Neural progenitor cell (in vitro differentiated cells): Measurements from ENCODE around the gene CD8B. TPM values are rescaled to one million over a fixed set of nuclear protein-coding genes. Genes with fewer than 3 reads are reported as not detected.
"Not testable (repeated sequence)": the region's sequence is repeated elsewhere in the genome, so short reads cannot be mapped to it uniquely, and the experiment has no call there.

Source experiments
- DNase-seq: peaks from one replicate; pipeline ENCODE4 v3.0.0-alpha.2; 2016; ENCODE audit warnings: low spot score
- H2AFZ ChIP-seq: fragments of 200-600 bp; sonication (generic); replicated peaks from 2 replicates; pipeline ENCODE4 v1.6.1; 2016; ENCODE audit warnings: antibody characterized with exemption
- H3F3A ChIP-seq: fragments of 200-600 bp; sonication (generic); 2 replicates; pipeline ENCODE4 v1.6.1; 2016; ENCODE audit warnings: antibody characterized with exemption, low read depth
- H3K27ac ChIP-seq: fragments of 200-600 bp; sonication (generic); 2 replicates; pipeline ENCODE4 v1.5.1; 2016; ENCODE audit warnings: mild to moderate bottlenecking
- H3K27me3 ChIP-seq: fragments of 200-600 bp; sonication (generic); 2 replicates; pipeline ENCODE4 v1.6.1; 2016; ENCODE audit warnings: mild to moderate bottlenecking, moderate library complexity
- H3K36me3 ChIP-seq: fragments of 200-600 bp; sonication (generic); 2 replicates; pipeline ENCODE4 v1.5.1; 2016
- H3K4me1 ChIP-seq: fragments of 200-600 bp; sonication (generic); 2 replicates; pipeline ENCODE4 v1.6.1; 2016; ENCODE audit warnings: mixed run types
- H3K4me2 ChIP-seq: fragments of 200-600 bp; sonication (generic); 2 replicates; pipeline ENCODE4 v1.6.1; 2016
- H3K4me3 ChIP-seq: fragments of 200-600 bp; sonication (generic); 2 replicates; pipeline ENCODE4 v1.5.1; 2016
- H3K79me2 ChIP-seq: fragments of 200-600 bp; sonication (generic); 2 replicates; pipeline ENCODE4 v1.6.1; 2016; ENCODE audit warnings: low read depth
- H3K9ac ChIP-seq: fragments of 200-600 bp; sonication (generic); 2 replicates; pipeline ENCODE4 v1.6.1; 2016
- H3K9me3 ChIP-seq: fragments of 200-600 bp; sonication (generic); 2 replicates; pipeline ENCODE4 v1.5.1; 2016; ENCODE audit warnings: low read depth
- H4K20me1 ChIP-seq: fragments of 200-600 bp; sonication (generic); 2 replicates; pipeline ENCODE4 v1.6.1; 2016; ENCODE audit warnings: low read depth
- H3K27ac Mint-ChIP-seq: 3 replicates; pipeline ENCODE4 v1.8.0; 2021; ENCODE audit warnings: mixed read lengths
- H3K27me3 Mint-ChIP-seq: 2 replicates; pipeline ENCODE4 v1.8.0; 2022; ENCODE audit warnings: low read depth, mild to moderate bottlenecking, inconsistent platforms, moderate library complexity, mixed read lengths; ENCODE audit not compliant: insufficient read depth
- H3K36me3 Mint-ChIP-seq: 3 replicates; pipeline ENCODE4 v1.8.0; 2021; ENCODE audit warnings: mixed read lengths
- H3K4me1 Mint-ChIP-seq: 3 replicates; pipeline ENCODE4 v1.8.0; 2021; ENCODE audit warnings: mixed read lengths
- H3K4me3 Mint-ChIP-seq: 3 replicates; pipeline ENCODE4 v1.8.0; 2021; ENCODE audit warnings: mild to moderate bottlenecking, moderate library complexity, mixed read lengths
- H3K9me3 Mint-ChIP-seq: 3 replicates; pipeline ENCODE4 v1.8.0; 2020; ENCODE audit warnings: mixed read lengths
- EZH2 ChIP-seq: fragments of 200-600 bp; sonication (generic); IDR thresholded peaks from 2 replicates; pipeline ENCODE4 v1.6.1; 2017; ENCODE audit warnings: antibody characterized with exemption, mild to moderate bottlenecking, moderate library complexity
- total RNA-seq: library from RNA; depleted of rRNA; stranded (reverse); fragments of >200 nt; gene quantifications from 2 replicates; pipeline ENCODE4 v1.2.3, GENCODE V29; 2015; ENCODE audit warnings: low replicate concordance
- TF ChIP-seq, protein P1 (sequence below): fragments of 200-600 bp; sonication (generic); IDR thresholded peaks from 2 replicates; pipeline ENCODE4 v1.5.1; 2017; ENCODE audit warnings: antibody characterized with exemption, mild to moderate bottlenecking

The CD8B gene
- not detected in 2 replicates for total RNA-seq

GRCh38 chr2:86861628-86862379 is at the start of gene CD8B:
Gene CD8B (minus strand): TSS chr2:86861886. CDS start chr2:86861865, 21 bp downstream.
- H3K27me3 Mint-ChIP-seq, H3K9me3 Mint-ChIP-seq, H4K20me1 ChIP-seq, H3F3A ChIP-seq, H3K36me3 ChIP-seq, H3K79me2 ChIP-seq, H3K36me3 Mint-ChIP-seq, H3K27ac ChIP-seq, H3K27ac Mint-ChIP-seq, H3K9me3 ChIP-seq, H3K4me1 Mint-ChIP-seq, H3K4me1 ChIP-seq, H3K9ac ChIP-seq: not testable (repeated sequence)
- peak within 1 kb of the TSS; percentile 62 for H3K4me3 Mint-ChIP-seq
- peak; percentile 28 for TF ChIP-seq EZH2
- H2AFZ ChIP-seq = peak within 1 kb of the TSS; percentile 82
- H3K4me3 ChIP-seq = peak within 1 kb of the TSS; percentile 34
- H3K4me2 ChIP-seq = peak within 1 kb of the TSS; percentile 73
- DNase-seq = peak; percentile 40
- H3K27me3 ChIP-seq = peaks cover 36% of the 10 kb centered on the region

GRCh38 chr2:86905868-86906267 is 44.2 kb upstream of the CD8B start:
- not testable (repeated sequence) for H3K9me3 Mint-ChIP-seq, H3K27me3 ChIP-seq, H3K4me1 Mint-ChIP-seq, H3K27me3 Mint-ChIP-seq, H4K20me1 ChIP-seq, H3K9ac ChIP-seq, H3K4me3 ChIP-seq, H3K79me2 ChIP-seq, H3F3A ChIP-seq, H3K36me3 Mint-ChIP-seq, H3K27ac ChIP-seq, H3K27ac Mint-ChIP-seq, H2AFZ ChIP-seq, H3K4me3 Mint-ChIP-seq, H3K4me1 ChIP-seq, H3K4me2 ChIP-seq, H3K36me3 ChIP-seq, DNase-seq, H3K9me3 ChIP-seq

DNA sequence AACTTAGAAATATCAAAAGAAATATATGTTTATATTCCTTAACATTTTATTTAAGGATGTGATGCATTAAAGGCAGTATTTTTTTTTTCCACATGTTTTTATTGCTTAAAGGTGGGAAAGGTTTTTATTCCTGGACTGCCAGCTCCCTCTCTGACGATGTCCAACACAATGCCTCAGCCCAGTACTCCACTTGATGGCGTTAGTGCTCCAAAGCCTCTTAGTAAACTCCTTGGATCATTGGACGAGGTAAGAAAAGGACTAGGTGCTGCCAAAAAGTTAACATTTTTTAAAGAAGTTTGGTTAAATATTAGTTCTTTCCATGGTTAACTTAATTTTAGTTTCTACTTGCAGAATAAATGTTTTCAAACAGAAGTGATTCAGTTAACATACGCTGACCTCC is 39.0 kb upstream of the CD8B start:
- not testable (repeated sequence) for H3K36me3 ChIP-seq, H3K36me3 Mint-ChIP-seq, H3K9me3 Mint-ChIP-seq, H3K4me1 ChIP-seq, H3K27me3 ChIP-seq, H4K20me1 ChIP-seq, H3K27ac Mint-ChIP-seq, H3K27me3 Mint-ChIP-seq, H3K4me3 Mint-ChIP-seq, H2AFZ ChIP-seq, H3K9me3 ChIP-seq, H3K27ac ChIP-seq, H3F3A ChIP-seq, H3K4me3 ChIP-seq, H3K9ac ChIP-seq, H3K79me2 ChIP-seq, H3K4me2 ChIP-seq, H3K4me1 Mint-ChIP-seq
- TF ChIP-seq, protein P1, sequence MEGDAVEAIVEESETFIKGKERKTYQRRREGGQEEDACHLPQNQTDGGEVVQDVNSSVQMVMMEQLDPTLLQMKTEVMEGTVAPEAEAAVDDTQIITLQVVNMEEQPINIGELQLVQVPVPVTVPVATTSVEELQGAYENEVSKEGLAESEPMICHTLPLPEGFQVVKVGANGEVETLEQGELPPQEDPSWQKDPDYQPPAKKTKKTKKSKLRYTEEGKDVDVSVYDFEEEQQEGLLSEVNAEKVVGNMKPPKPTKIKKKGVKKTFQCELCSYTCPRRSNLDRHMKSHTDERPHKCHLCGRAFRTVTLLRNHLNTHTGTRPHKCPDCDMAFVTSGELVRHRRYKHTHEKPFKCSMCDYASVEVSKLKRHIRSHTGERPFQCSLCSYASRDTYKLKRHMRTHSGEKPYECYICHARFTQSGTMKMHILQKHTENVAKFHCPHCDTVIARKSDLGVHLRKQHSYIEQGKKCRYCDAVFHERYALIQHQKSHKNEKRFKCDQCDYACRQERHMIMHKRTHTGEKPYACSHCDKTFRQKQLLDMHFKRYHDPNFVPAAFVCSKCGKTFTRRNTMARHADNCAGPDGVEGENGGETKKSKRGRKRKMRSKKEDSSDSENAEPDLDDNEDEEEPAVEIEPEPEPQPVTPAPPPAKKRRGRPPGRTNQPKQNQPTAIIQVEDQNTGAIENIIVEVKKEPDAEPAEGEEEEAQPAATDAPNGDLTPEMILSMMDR = peak; percentile 41
- DNase-seq = peak; percentile 44

- not testable (repeated sequence) for H3F3A ChIP-seq, H3K4me3 Mint-ChIP-seq, H3K36me3 Mint-ChIP-seq, H3K79me2 ChIP-seq, H2AFZ ChIP-seq, H3K9me3 Mint-ChIP-seq, H3K27me3 ChIP-seq, DNase-seq, H3K4me2 ChIP-seq, H3K4me1 Mint-ChIP-seq, H3K36me3 ChIP-seq, H3K9me3 ChIP-seq, H4K20me1 ChIP-seq, H3K27ac ChIP-seq, H3K4me1 ChIP-seq, H3K4me3 ChIP-seq, H3K9ac ChIP-seq, H3K27me3 Mint-ChIP-seq, H3K27ac Mint-ChIP-seq
These were observed 24.3 kb upstream of the CD8B start for GRCh38 chr2:86886026-86886425.

DNA sequence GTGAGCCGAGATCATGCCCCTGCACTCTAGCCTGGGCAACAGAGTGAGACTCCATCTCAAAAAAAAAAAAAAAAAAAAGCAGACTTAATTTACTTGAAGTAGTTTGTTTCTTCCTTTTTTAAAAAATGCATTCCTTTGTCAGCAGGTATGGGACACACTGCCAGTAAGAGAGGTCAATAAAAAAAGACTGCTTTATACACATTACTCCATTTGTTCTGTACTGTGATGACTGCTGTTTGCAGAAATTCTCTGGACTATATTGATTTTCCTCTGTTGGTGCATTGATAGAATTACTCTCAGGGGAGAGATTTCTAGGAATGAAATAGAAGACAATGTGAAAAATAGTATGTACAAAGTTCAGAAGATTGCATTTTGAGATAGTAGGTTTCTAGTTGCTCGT is 21.2 kb upstream of the CD8B start:
- not testable (repeated sequence) for H3K4me2 ChIP-seq, H3K9ac ChIP-seq, H3K79me2 ChIP-seq, H3K4me1 Mint-ChIP-seq, H3K27ac Mint-ChIP-seq, H3K9me3 ChIP-seq, H3K4me3 Mint-ChIP-seq, DNase-seq, H3K4me1 ChIP-seq, H3K27me3 Mint-ChIP-seq, H4K20me1 ChIP-seq, H3K27ac ChIP-seq, H3K27me3 ChIP-seq, H2AFZ ChIP-seq, H3K9me3 Mint-ChIP-seq, H3K36me3 ChIP-seq, H3K36me3 Mint-ChIP-seq, H3K4me3 ChIP-seq, H3F3A ChIP-seq

- not testable (repeated sequence) for H3K79me2 ChIP-seq, H3K4me3 ChIP-seq, H3K36me3 Mint-ChIP-seq, H3K27me3 Mint-ChIP-seq, DNase-seq, H3F3A ChIP-seq, H3K4me1 ChIP-seq, H3K9me3 Mint-ChIP-seq, H3K4me3 Mint-ChIP-seq, H4K20me1 ChIP-seq, H3K36me3 ChIP-seq, H3K4me1 Mint-ChIP-seq, H3K9ac ChIP-seq, H3K27ac Mint-ChIP-seq, H3K27ac ChIP-seq, H2AFZ ChIP-seq, H3K4me2 ChIP-seq, H3K9me3 ChIP-seq, H3K27me3 ChIP-seq
These were observed 20.5 kb upstream of the CD8B start for GRCh38 chr2:86882118-86882665.

DNA sequence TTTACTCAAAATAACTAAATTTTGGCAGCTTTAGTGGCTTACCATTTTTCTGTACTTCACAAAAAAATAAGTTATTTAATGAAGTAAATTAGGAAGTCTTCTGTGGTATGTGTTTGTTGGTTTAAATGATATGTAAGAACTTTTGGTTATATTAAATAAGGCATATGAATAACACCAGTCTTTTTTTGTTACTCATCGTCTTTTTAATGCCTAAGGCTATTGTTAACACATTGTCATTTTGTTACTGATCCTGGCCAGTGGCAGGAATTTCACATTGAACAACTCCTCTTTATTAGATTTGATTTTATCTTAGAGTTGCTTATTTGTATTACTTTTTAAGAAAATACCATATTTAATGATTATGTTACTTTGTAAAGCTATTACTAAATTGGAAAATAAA is 17.3 kb upstream of the CD8B start:
- DNase-seq, H3K9ac ChIP-seq, H4K20me1 ChIP-seq, H3K4me1 ChIP-seq, H3K4me1 Mint-ChIP-seq, H3K27me3 Mint-ChIP-seq, H3K4me2 ChIP-seq, H3K36me3 Mint-ChIP-seq, H3F3A ChIP-seq, H2AFZ ChIP-seq, H3K4me3 Mint-ChIP-seq, H3K27me3 ChIP-seq, H3K27ac ChIP-seq, H3K4me3 ChIP-seq, H3K79me2 ChIP-seq, H3K27ac Mint-ChIP-seq, H3K9me3 ChIP-seq, H3K36me3 ChIP-seq, H3K9me3 Mint-ChIP-seq: not testable (repeated sequence)
